Transverse colon (tissue), 4 donors: ENCODE measurements around the gene PLCB1. TPM values are rescaled to one million over a fixed set of nuclear protein-coding genes. Genes with fewer than 3 reads are reported as not detected.

Experiments
- DNase-seq: peaks from one replicate; pipeline ENCODE4 v3.0.0-alpha.2; 2019
- H3K27ac ChIP-seq, 4 donors: fragments of 200-600 bp; sonication (generic); 2 replicates each; pipeline ENCODE4 v1.5.1; 2016 to 2018; ENCODE audit warnings: inconsistent platforms in 4 of 4
- H3K27me3 ChIP-seq: fragments of 200-600 bp; sonication (generic); 2 replicates; pipeline ENCODE4 v1.5.1; 2017; ENCODE audit warnings: inconsistent platforms
- H3K36me3 ChIP-seq, 4 donors: fragments of 200-600 bp; sonication (generic); 2 replicates each; pipeline ENCODE4 v1.5.1; 2017 to 2019; ENCODE audit warnings: inconsistent platforms in 4 of 4
- H3K4me1 ChIP-seq, 4 donors: fragments of 200-600 bp; sonication (generic); 2 replicates each; pipeline ENCODE4 v1.5.1; 2017 to 2020; ENCODE audit warnings: inconsistent platforms in 4 of 4
- H3K4me3 ChIP-seq, 4 donors: fragments of 200-600 bp; sonication (generic); 1 replicate in 1 of 4; 2 replicates in 3 of 4; pipeline versions ENCODE4 v1.5.1 to v1.6.1; 2017 to 2019; ENCODE audit warnings: inconsistent platforms in 4 of 4
- H3K9me3 ChIP-seq, 2 donors: fragments of 200-600 bp; sonication (generic); 2 replicates each; pipeline ENCODE4 v1.5.1; 2017 to 2019; ENCODE audit warnings: inconsistent platforms in 2 of 2
- EP300 ChIP-seq: sonication (generic); formaldehyde crosslinking; IDR thresholded peaks from one replicate; pipeline ENCODE4 v1.6.1; 2017; ENCODE audit warnings: antibody characterized with exemption, low read depth
- POLR2A ChIP-seq: fragments of 450-650 bp; IDR thresholded peaks from one replicate; pipeline ENCODE4 v1.6.1; 2016; ENCODE audit warnings: antibody characterized with exemption, mild to moderate bottlenecking, moderate library complexity
- POLR2AphosphoS5 ChIP-seq, 3 donors: sonication (generic); formaldehyde crosslinking; IDR thresholded peaks; one replicate each; pipeline ENCODE4 v1.6.1; 2016; ENCODE audit warnings: antibody characterized with exemption in 3 of 3
- WGBS, 2 donors: methylation state at CpG; one replicate each; pipeline ENCODE4 v1.1.5; 2018; ENCODE audit warnings: low coverage in 1 of 2; 5-methylcytosine and 5-hydroxymethylcytosine counted together
- in situ Hi-C, 4 donors: fragments of 200-750 bp; cut with MboI; loops; one replicate each; pipeline versions ENCODE4 v1.15.0 to v1.15.1; 2017; ENCODE audit warnings: low sequenced_read_pairs in 3 of 4, low pct_ligation_motif_present in 1 of 4, low pct_unique_long_range_greater_than_20kb in 1 of 4
- intact Hi-C: fragments of 100-400 bp; cut with DNase I; formaldehyde crosslinking; loops from one replicate; pipeline ENCODE4 v1.15.1; 2023; ENCODE audit warnings: low total_unique reads
- total RNA-seq, 4 donors: library from RNA; depleted of rRNA; stranded (reverse); fragments of >200 nt; gene quantifications; one replicate each; pipeline ENCODE4 v1.1.0, GENCODE V29; 2016
- TF ChIP-seq, protein P1 (sequence below), 5 experiments: fragments of 200-600 bp in 3 of 5; fragments of 450-650 bp in 2 of 5; sonication (generic) in 3 of 5; IDR thresholded peaks; 1 replicate in 2 of 5; 2 replicates in 3 of 5; pipeline ENCODE4 v1.5.1; 2016 to 2017; ENCODE audit warnings: antibody characterized with exemption in 5 of 5, inconsistent platforms in 3 of 5, mild to moderate bottlenecking in 2 of 5, moderate library complexity in 1 of 5

Gene PLCB1
- total RNA-seq, 4 donors from 2014 or later: 13.1 to 18.6 (median 15.8) TPM

GRCh38 chr20:8470156-8470555 is 338.1 kb downstream of the PLCB1 start:
- H3K27me3 ChIP-seq: no peaks in the 10 kb centered on the region
- no peaks in the 10 kb centered on the region for H3K4me1 ChIP-seq
- DNase-seq: no peak
- no peaks in the 10 kb centered on the region for H3K36me3 ChIP-seq
- H3K4me3 ChIP-seq: no peak overlapping the region
- intact Hi-C loops: no loop called here
- no peak overlapping the region for H3K27ac ChIP-seq
- TF ChIP-seq POLR2A (no peak), EP300 (no peak), POLR2AphosphoS5 (IDR thresholded peaks at IDR 0.05) (no peak)
- TF ChIP-seq, protein P1, sequence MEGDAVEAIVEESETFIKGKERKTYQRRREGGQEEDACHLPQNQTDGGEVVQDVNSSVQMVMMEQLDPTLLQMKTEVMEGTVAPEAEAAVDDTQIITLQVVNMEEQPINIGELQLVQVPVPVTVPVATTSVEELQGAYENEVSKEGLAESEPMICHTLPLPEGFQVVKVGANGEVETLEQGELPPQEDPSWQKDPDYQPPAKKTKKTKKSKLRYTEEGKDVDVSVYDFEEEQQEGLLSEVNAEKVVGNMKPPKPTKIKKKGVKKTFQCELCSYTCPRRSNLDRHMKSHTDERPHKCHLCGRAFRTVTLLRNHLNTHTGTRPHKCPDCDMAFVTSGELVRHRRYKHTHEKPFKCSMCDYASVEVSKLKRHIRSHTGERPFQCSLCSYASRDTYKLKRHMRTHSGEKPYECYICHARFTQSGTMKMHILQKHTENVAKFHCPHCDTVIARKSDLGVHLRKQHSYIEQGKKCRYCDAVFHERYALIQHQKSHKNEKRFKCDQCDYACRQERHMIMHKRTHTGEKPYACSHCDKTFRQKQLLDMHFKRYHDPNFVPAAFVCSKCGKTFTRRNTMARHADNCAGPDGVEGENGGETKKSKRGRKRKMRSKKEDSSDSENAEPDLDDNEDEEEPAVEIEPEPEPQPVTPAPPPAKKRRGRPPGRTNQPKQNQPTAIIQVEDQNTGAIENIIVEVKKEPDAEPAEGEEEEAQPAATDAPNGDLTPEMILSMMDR (IDR thresholded peaks at IDR 0.05): no peak
- 43% methylated on average over 1 of the region's 1 CpG; no CpG with 5 or more reads in 1 of the 2 donors for WGBS, 2 donors
- H3K9me3 ChIP-seq: no peaks in the 10 kb centered on the region
- in situ Hi-C loops: no loop called here

GRCh38 chr20:8471465-8471864 is 339.4 kb downstream of the PLCB1 start:
- intact Hi-C loops (no loop called here), in situ Hi-C loops (no loop called here)
- Histone ChIP-seq H3K9me3 (no peaks in the 10 kb centered on the region), H3K4me3 (no peak overlapping the region), H3K27ac (no peak overlapping the region), H3K27me3 (no peaks in the 10 kb centered on the region), H3K4me1 (no peaks in the 10 kb centered on the region), H3K36me3 (no peaks in the 10 kb centered on the region)
- TF ChIP-seq, protein P1 (IDR thresholded peaks at IDR 0.05): no peak
- TF ChIP-seq POLR2AphosphoS5 (IDR thresholded peaks at IDR 0.05) (no peak), EP300 (no peak), POLR2A (no peak)
- whole genome bisulfite sequencing, 2 donors: 75 to 79% methylated on average over 2 of the region's 2 CpGs
- DNase-seq: no peak

- no peaks in the 10 kb centered on the region for H3K4me1 ChIP-seq
- no peak for DNase-seq
- intact Hi-C loops: no loop called here
- no peaks in the 10 kb centered on the region for H3K9me3 ChIP-seq
- H3K27ac ChIP-seq: no peak overlapping the region
- WGBS, 2 donors: 57 to 78% methylated on average over 1 of the region's 1 CpG
- in situ Hi-C loops: no loop called here
- H3K4me3 ChIP-seq: no peak overlapping the region
- no peaks in the 10 kb centered on the region for H3K27me3 ChIP-seq
- no peaks in the 10 kb centered on the region for H3K36me3 ChIP-seq
- TF ChIP-seq POLR2AphosphoS5 (IDR thresholded peaks at IDR 0.05) (no peak), POLR2A (no peak), EP300 (no peak)
- TF ChIP-seq, protein P1 (IDR thresholded peaks at IDR 0.05): no peak
Observed at GRCh38 chr20:8473459-8473858, 341.4 kb downstream of the PLCB1 start.

DNA sequence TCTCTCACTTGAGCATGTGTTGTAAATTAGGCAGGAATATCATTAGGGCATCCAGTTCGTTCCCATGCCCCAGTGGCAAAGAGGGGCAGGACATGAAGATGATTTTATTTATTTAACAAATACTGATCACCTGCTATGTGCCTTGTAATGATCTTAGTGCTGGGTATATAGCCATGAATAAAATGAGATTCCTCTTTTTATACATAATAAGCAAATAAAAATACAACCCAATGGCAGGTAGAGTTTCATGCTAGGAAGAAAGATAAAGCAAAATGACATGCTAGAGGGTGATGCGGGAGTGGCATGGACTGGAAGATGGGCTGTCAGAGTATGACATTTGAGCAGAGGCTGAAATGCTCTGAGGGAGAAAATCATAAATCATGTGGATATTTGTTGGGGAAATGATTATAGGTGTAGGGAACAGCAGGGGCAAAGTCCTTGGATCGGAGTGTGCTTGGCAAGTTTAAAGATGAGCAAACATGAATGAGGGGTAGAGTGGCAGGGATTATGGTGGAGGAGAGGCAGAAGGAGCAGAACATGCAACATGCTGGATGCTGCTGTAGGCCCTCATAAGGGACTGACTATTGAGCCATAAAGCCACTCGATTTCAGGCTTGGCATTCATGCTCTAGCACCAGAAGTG is 342.1 kb downstream of the PLCB1 start:
- TF ChIP-seq POLR2A: no peak
- no peak for TF ChIP-seq POLR2AphosphoS5 (IDR thresholded peaks at IDR 0.05)
- TF ChIP-seq, protein P1 (IDR thresholded peaks at IDR 0.05): no peak
- TF ChIP-seq EP300: no peak
- Histone ChIP-seq H3K36me3 (no peaks in the 10 kb centered on the region), H3K4me1 (no peaks in the 10 kb centered on the region), H3K27ac (no peak overlapping the region), H3K27me3 (no peaks in the 10 kb centered on the region), H3K4me3 (no peak overlapping the region), H3K9me3 (no peaks in the 10 kb centered on the region)
- in situ Hi-C loops: no loop called here
- no peak for DNase-seq
- intact Hi-C loops: no loop called here
- WGBS, 2 donors: 46 to 57% methylated on average over 3 to 4 of the region's 4 CpGs
